D721Med (cell line): Measurements from ENCODE around the gene CCL18.
"Not testable (repeated sequence)": the region's sequence is repeated elsewhere in the genome, so short reads cannot be mapped to it uniquely, and the experiment has no call there.

Experiments used
- DNase-seq: peaks from one replicate; pipeline ENCODE4 v3.0.0; 2011; ENCODE audit warnings: low spot score; ENCODE audit not compliant: insufficient read length
- FAIRE-seq: peaks from 2 replicates; lab custom pipeline; 2011; peaks lifted over from hg19 to GRCh38; lab: Jason Lieb, UNC
- CTCF ChIP-seq: IDR thresholded peaks from 2 replicates; pipeline ENCODE4 v1.5.1; 2012; ENCODE audit warnings: mild to moderate bottlenecking, control low read depth; ENCODE audit not compliant: insufficient read depth; ENCODE audit errors: missing control alignments

The CCL18 gene

DNA sequence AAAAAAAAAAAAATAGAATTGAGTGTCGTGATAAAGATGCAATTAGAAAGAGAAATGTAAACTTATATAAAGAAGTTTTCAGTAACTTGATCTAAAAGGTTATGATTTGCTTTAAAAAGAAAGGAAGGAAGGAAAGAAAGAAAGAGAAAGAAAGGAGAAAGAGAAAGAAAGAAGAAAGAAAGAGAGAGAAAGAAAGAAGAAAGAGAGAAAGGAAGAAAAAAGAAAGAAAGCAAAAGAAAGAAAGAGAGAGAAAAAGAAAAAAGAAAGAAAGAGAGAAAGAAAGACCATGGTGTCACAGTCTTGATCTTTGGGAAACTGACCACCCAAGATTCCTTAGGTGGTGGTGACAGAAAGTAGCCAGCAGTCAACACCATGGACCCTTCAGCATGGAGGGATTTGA is 30.2 kb downstream of the CCL18 start:
- DNase-seq (no peak), FAIRE-seq (no peak)
- TF ChIP-seq CTCF: no peak

GRCh38 chr17:36094746-36095145 is 30.7 kb downstream of the CCL18 start:
- no peak for DNase-seq
- no peak for TF ChIP-seq CTCF
- no peak for FAIRE-seq

DNA sequence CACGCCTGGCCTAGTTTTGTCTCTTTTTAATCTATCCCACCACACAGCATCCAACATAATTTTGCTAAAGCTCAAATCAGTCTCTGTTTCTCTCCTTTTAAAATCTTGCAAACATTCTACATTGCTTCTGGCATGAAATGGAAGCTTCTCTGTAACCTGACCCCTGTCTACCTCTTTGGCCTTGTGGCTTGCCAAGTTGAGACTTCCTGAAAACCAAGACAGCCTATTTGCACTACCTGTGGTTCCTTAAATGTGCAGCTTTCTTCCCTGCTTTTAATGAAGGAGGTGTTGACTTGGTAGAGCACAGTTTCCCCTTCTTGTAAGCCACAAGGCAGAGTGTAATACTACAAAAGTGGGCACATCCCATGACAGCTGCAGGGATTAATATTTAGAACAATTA is 31.9 kb downstream of the CCL18 start:
- no peak for TF ChIP-seq CTCF
- no peak for DNase-seq
- FAIRE-seq: no peak

DNA sequence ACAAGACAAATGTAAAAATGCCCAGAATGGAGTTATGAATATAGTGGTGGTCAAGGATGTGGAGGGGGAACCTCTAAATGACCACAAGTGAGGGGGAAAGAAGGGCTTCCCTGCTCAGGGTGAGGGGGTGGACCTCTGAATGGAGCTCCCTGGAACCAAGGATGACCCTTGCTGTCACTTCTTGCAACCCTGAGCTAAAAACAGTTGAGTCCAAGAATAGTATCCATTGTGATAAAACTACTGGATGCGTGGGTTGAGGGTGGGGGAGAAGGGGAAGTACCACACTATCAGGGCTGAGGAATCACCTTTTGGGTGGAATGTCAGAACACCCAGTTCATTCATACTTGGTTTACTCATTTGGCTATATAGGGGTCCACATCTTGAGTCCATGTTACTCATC is 34.9 kb downstream of the CCL18 start:
- FAIRE-seq, DNase-seq: not testable (repeated sequence)

GRCh38 chr17:36103401-36103975 is 39.4 kb downstream of the CCL18 start, which contains the start of gene CCL4:
Gene CCL4 (plus strand): TSS chr17:36103827. CDS start chr17:36103906, 79 bp downstream.
- DNase-seq, FAIRE-seq: not testable (repeated sequence)

DNA sequence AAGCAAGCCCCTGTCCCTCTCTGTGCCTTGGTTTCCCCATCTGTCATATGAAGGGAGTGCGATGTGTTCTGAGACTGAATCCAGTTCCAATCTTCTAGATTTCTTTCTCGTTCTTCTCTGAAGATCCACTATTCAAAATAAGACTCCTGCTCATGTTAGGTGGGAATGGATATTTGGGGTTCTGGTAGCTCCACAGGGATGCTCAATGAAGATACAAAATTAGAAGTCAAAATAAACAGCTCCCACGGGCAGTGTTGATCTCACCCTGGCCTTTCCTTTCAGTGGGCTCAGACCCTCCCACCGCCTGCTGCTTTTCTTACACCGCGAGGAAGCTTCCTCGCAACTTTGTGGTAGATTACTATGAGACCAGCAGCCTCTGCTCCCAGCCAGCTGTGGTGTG is 40.2 kb downstream of the CCL18 start:
- DNase-seq, FAIRE-seq: not testable (repeated sequence)

- DNase-seq (no peak), FAIRE-seq (no peak)
- TF ChIP-seq CTCF: no peak
Measured at GRCh38 chr17:36104701-36105181, 40.7 kb downstream of the CCL18 start.

DNA sequence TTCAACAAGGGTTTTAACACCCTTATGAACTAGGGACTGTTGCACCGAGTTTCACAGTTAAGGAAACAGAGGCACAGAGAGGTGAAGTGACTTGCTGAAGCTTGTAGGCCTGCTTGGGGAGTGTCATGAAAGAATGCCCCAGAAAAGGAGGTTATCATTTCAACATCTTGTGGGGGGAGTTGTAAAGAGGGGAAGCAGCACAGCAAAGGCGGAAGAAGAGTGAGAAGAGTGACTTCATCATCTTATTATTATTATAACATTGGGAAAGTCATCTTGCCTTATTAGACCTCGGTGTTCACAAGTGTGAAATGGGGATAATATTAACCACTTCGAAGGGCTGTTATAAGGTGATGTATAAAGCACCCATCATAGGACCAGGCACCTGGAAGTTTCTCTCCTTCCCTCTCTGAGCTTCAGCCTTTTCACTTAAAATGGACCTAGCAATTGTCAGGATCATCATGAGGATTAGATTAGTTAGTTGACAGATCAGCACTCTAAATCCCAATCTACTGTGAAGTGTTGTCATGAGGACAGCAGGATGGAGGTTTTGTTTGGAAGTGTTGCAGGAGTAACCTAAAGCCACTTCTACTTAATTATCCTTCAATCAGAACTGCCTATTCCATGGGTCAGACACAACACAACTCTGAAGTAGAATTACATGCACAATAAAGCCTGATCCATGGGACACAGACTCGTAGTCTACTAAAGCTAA is 41.9 kb downstream of the CCL18 start:
- no peak for DNase-seq
- FAIRE-seq: no peak
- no peak for TF ChIP-seq CTCF
